ENCODE measurements around the gene HOXC13. TPM values are rescaled to one million over a fixed set of nuclear protein-coding genes. Genes with fewer than 3 reads are reported as not detected.
A peak's percentile ranks its signal among the peaks of the same experiment; 100 is the strongest.

The HOXC13 gene
- total and polyA plus RNA-seq, 7 experiments from 2014 or later, result not detected

- CTCF ChIA-PET, result no interaction called here
- Histone ChIP-seq H3K4me3 (ENCODE audit: low read length) (no peak overlapping the region), H3K27ac (ENCODE audit: low read depth, low read length) (no peak overlapping the region), H3K4me1 (ENCODE audit: control insufficient read depth in 2 of 2, insufficient read depth in 2 of 2, low read length in 2 of 2) (no peaks in the 10 kb centered on the region), H3K36me3 (ENCODE audit: control insufficient read depth in 2 of 3, insufficient read depth in 3 of 3, low read length in 3 of 3) (no peaks in the 10 kb centered on the region), H3K9me3 (ENCODE audit: control insufficient read depth in 2 of 3, low read length in 3 of 3) (no peaks in the 10 kb centered on the region), H3K27me3 (ENCODE audit: control insufficient read depth in 2 of 2, insufficient read depth in 2 of 2, low read length in 2 of 2) (peaks cover 17 to 65% of the 10 kb centered on the region in 2 donors)
- Mint-ChIP-seq H3K9me3 (peaks cover 0 to 9% (median 0%) of the 10 kb centered on the region in 11 donors), H3K4me3 (peak overlapping the region in 1 of 10 donors; percentile 57), H3K36me3 (no peaks in the 10 kb centered on the region), H3K27me3 (peaks cover 93 to 96% (median 95%) of the 10 kb centered on the region in 5 donors), H3K27ac (peak overlapping the region in 1 of 9 donors; percentile 45), H3K4me1 (peaks cover 0 to 6% (median under 1%) of the 10 kb centered on the region in 7 donors)
- intact Hi-C loops (cut with micrococcal nuclease), result loop anchor here in 1 of 2 donors (5.0 kb wide), 1 partner anchor 107 kb away; the partner anchor contains the start of gene HOXC4
- no peak for ATAC-seq
- POLR2A ChIA-PET, result no interaction called here
- no peak for DNase-seq
These were observed 6.5 kb downstream of the HOXC13 start for GRCh38 chr12:53944907-53945847.

- Histone ChIP-seq H3K4me3 (ENCODE audit: low read length) (no peak overlapping the region), H3K9me3 (ENCODE audit: control insufficient read depth in 2 of 3, low read length in 3 of 3) (no peaks in the 10 kb centered on the region), H3K27me3 (ENCODE audit: control insufficient read depth in 2 of 2, insufficient read depth in 2 of 2, low read length in 2 of 2) (peaks cover 14 to 73% of the 10 kb centered on the region in 2 donors), H3K27ac (ENCODE audit: low read depth, low read length) (no peak overlapping the region), H3K36me3 (ENCODE audit: control insufficient read depth in 2 of 3, insufficient read depth in 3 of 3, low read length in 3 of 3) (no peaks in the 10 kb centered on the region), H3K4me1 (ENCODE audit: control insufficient read depth in 2 of 2, insufficient read depth in 2 of 2, low read length in 2 of 2) (peaks cover 0 to 9% of the 10 kb centered on the region in 2 donors)
- H3K4me3 Mint-ChIP-seq, result no peak overlapping the region
- peaks cover 91 to 98% (median 96%) of the 10 kb centered on the region in 5 donors for H3K27me3 Mint-ChIP-seq
- peaks cover 0 to 7% (median 0%) of the 10 kb centered on the region in 11 donors for H3K9me3 Mint-ChIP-seq
- ChIA-PET POLR2A (no interaction called here), CTCF (no interaction called here)
- peaks cover 0 to 24% (median 6%) of the 10 kb centered on the region in 7 donors for H3K4me1 Mint-ChIP-seq
- H3K36me3 Mint-ChIP-seq, result no peaks in the 10 kb centered on the region
- intact Hi-C loops (cut with micrococcal nuclease), result no loop called here
- no peak for DNase-seq
- ATAC-seq, result no peak
- H3K27ac Mint-ChIP-seq, result no peak overlapping the region
These were observed 9.1 kb downstream of the HOXC13 start for GRCh38 chr12:53947743-53948142.

GRCh38 chr12:53948650-53949593 lies 10.3 kb downstream of the HOXC13 start:
- H3K36me3 ChIP-seq (ENCODE audit: control insufficient read depth in 2 of 3, insufficient read depth in 3 of 3, low read length in 3 of 3), result no peaks in the 10 kb centered on the region
- no peak for ATAC-seq
- H3K4me1 Mint-ChIP-seq, result peaks cover 0 to 33% (median 12%) of the 10 kb centered on the region in 7 donors
- ChIA-PET POLR2A (no interaction called here), CTCF (no interaction called here)
- peaks cover 0 to 4% (median 0%) of the 10 kb centered on the region in 5 donors for H3K36me3 Mint-ChIP-seq
- H3K27ac ChIP-seq (ENCODE audit: low read depth, low read length), result no peak overlapping the region
- H3K4me3 ChIP-seq (ENCODE audit: low read length), result no peak overlapping the region
- peaks cover 0 to 11% (median 5%) of the 10 kb centered on the region in 11 donors for H3K9me3 Mint-ChIP-seq
- peaks cover 23 to 75% of the 10 kb centered on the region in 2 donors for H3K27me3 ChIP-seq (ENCODE audit: control insufficient read depth in 2 of 2, insufficient read depth in 2 of 2, low read length in 2 of 2)
- H3K4me1 ChIP-seq (ENCODE audit: control insufficient read depth in 2 of 2, insufficient read depth in 2 of 2, low read length in 2 of 2), result peaks cover 0 to 9% of the 10 kb centered on the region in 2 donors
- DNase-seq, result no peak
- H3K27ac Mint-ChIP-seq, result no peak overlapping the region
- H3K9me3 ChIP-seq (ENCODE audit: control insufficient read depth in 2 of 3, low read length in 3 of 3), result no peaks in the 10 kb centered on the region
- intact Hi-C loops (cut with micrococcal nuclease), result no loop called here
- H3K27me3 Mint-ChIP-seq, result peaks cover 90 to 98% (median 95%) of the 10 kb centered on the region in 5 donors
- H3K4me3 Mint-ChIP-seq, result no peak overlapping the region

GRCh38 chr12:53949631-53950436 lies 11.2 kb downstream of the HOXC13 start:
- Histone ChIP-seq H3K4me1 (ENCODE audit: control insufficient read depth in 2 of 2, insufficient read depth in 2 of 2, low read length in 2 of 2) (peaks cover 0 to 13% of the 10 kb centered on the region in 2 donors), H3K27ac (ENCODE audit: low read depth, low read length) (no peak overlapping the region), H3K4me3 (ENCODE audit: low read length) (no peak overlapping the region), H3K9me3 (ENCODE audit: control insufficient read depth in 2 of 3, low read length in 3 of 3) (no peaks in the 10 kb centered on the region), H3K36me3 (ENCODE audit: control insufficient read depth in 2 of 3, insufficient read depth in 3 of 3, low read length in 3 of 3) (no peaks in the 10 kb centered on the region), H3K27me3 (ENCODE audit: control insufficient read depth in 2 of 2, insufficient read depth in 2 of 2, low read length in 2 of 2) (peaks cover 26 to 76% of the 10 kb centered on the region in 2 donors)
- ChIA-PET POLR2A (no interaction called here), CTCF (no interaction called here)
- Mint-ChIP-seq H3K4me1 (peaks cover 0 to 40% (median 15%) of the 10 kb centered on the region in 7 donors), H3K36me3 (peaks cover 0 to 4% (median 0%) of the 10 kb centered on the region in 5 donors), H3K27ac (peak overlapping the region in 1 of 9 donors; percentile 57), H3K27me3 (peaks cover 86 to 98% (median 95%) of the 10 kb centered on the region in 5 donors), H3K4me3 (peak overlapping the region in 1 of 10 donors; percentile 32), H3K9me3 (peaks cover 0 to 17% (median 3%) of the 10 kb centered on the region in 11 donors)
- intact Hi-C loops (cut with micrococcal nuclease), result loop anchor here in 1 of 2 donors (5.0 kb wide), 1 partner anchor 37 kb away; the partner anchor contains the start of gene HOXC10
- DNase-seq (no peak), ATAC-seq (no peak)

DNA sequence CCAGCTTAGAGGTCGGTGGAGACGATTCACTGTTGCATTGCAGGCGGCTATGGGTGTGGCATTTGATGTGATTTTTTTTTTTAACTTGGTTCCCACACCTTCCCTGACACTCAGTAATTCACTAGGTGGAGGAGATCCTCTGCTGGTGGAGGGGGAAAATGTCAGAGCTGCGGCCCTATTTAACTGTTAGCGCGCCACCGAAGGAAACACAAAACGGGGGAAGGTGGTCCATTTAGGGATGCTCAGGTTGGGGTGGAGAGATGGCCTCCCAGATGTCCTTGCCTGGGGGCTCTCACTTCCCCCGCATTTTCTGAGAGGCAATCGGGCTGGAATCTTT lies 11.8 kb downstream of the HOXC13 start:
- Histone ChIP-seq H3K9me3 (ENCODE audit: control insufficient read depth in 2 of 3, low read length in 3 of 3) (no peaks in the 10 kb centered on the region), H3K27me3 (ENCODE audit: control insufficient read depth in 2 of 2, insufficient read depth in 2 of 2, low read length in 2 of 2) (peaks cover 23 to 73% of the 10 kb centered on the region in 2 donors), H3K4me3 (ENCODE audit: low read length) (no peak overlapping the region), H3K36me3 (ENCODE audit: control insufficient read depth in 2 of 3, insufficient read depth in 3 of 3, low read length in 3 of 3) (no peaks in the 10 kb centered on the region), H3K27ac (ENCODE audit: low read depth, low read length) (no peak overlapping the region), H3K4me1 (ENCODE audit: control insufficient read depth in 2 of 2, insufficient read depth in 2 of 2, low read length in 2 of 2) (peaks cover 0 to 15% of the 10 kb centered on the region in 2 donors)
- ATAC-seq (no peak), DNase-seq (no peak)
- Mint-ChIP-seq H3K36me3 (peaks cover 0 to 4% (median 0%) of the 10 kb centered on the region in 5 donors), H3K4me1 (peaks cover under 1 to 41% (median 15%) of the 10 kb centered on the region in 7 donors), H3K9me3 (peaks cover 0 to 17% (median 3%) of the 10 kb centered on the region in 11 donors), H3K27me3 (peaks cover 81 to 95% (median 89%) of the 10 kb centered on the region in 5 donors), H3K27ac (peak overlapping the region in 1 of 9 donors; percentile 57), H3K4me3 (peak overlapping the region in 2 of 10 donors; percentile 1 to 32)
- intact Hi-C loops (cut with micrococcal nuclease), result loop anchor here in 1 of 2 donors (5.0 kb wide), 1 partner anchor 37 kb away; the partner anchor contains the start of gene HOXC10
- CTCF ChIA-PET, result no interaction called here
- POLR2A ChIA-PET, result interaction anchor here (0.6 kb wide), 1 partner anchor 101 kb away, joined by 5 read pairs; no protein-coding TSS in a partner anchor

All from naive thymus-derived CD4-positive, alpha-beta T cell (primary cell).